NCI-H748 (cell line): ENCODE measurements around the gene DUSP15.
"Not testable (repeated sequence)": the region's sequence is repeated elsewhere in the genome, so short reads cannot be mapped to it uniquely, and the experiment has no call there.

Experiments used
- DNase-seq: peaks from one replicate; lab custom pipeline; 2025; ENCODE audit not compliant: unreplicated experiment; lab: John Stamatoyannopoulos, UW

DUSP15 gene

DNA sequence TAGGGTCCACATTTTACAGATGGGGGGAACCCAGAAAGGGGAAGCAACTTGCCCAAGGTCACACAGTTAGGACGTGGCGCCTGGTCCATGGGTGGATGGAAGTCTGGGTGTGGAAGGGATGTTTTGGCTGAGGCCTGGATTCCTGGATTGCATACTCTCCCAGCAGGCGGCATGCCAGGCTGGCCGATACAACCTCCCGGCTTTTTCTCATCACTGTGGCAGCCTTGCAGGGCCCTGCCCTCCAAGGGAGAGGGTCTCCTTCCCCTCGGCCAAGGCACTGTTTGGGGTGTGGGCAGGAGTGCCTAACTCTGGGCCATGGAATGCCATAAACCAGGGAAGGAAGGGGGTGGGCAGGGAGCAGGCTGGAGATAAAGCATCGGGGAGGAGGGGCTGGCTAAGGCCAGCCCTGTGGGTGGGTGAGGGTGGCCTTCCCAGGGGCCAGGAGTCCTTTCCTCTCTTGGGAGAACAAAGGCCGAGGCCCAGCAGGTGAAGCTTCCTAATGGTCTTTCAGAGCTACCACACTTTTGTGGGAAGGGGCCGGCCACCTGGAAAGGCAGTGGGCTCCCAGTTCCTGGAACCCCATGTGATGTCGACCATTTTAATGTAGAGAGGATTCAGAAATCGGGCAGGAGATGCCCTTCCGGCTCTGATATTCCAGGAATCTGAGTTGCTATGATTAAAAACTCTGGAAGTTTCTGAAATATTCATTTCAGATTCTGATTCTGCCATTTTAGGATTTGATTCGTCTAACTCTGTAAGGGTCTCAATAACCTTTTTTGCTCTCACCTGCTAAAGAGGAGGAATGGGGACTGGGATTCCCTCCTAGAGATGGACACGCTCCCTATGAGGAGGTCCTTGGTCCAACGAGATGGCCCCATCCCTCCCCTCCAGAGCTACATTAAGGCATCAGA lies 29.2 kb downstream of the DUSP15 start:
- DNase-seq: no peak

GRCh38 chr20:31839782-31840487 lies 30.4 kb downstream of the DUSP15 start:
- no peak for DNase-seq

- no peak for DNase-seq
Observed at GRCh38 chr20:31838646-31839292, 31.6 kb downstream of the DUSP15 start.

DNA sequence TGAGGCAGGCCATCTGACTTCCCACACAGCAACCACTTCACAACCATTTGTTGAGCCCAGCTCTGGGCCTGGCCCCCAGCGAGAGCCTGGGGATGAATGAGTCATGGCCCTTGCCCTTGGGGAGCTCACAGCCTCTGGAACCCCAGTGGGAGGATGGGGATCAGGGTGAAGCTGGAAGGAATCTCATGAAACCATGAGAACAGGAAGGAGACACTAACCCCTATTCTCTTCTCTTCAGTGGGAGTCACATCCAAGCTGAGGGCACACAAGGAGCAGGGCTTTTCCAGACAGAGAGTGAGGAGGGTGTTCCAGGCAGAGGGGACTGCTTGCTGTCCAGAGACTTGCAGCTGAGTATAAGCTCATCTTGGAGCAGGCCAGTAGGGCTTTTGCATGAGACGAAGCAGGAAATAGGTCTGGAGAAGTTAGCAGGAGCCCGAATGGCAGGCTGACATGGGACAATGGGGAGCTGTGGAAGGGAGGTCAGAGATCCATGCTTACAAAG lies 32.4 kb downstream of the DUSP15 start:
- DNase-seq: no peak

- DNase-seq: no peak
Observed at GRCh38 chr20:31836853-31837608, 33.3 kb downstream of the DUSP15 start.

DNA sequence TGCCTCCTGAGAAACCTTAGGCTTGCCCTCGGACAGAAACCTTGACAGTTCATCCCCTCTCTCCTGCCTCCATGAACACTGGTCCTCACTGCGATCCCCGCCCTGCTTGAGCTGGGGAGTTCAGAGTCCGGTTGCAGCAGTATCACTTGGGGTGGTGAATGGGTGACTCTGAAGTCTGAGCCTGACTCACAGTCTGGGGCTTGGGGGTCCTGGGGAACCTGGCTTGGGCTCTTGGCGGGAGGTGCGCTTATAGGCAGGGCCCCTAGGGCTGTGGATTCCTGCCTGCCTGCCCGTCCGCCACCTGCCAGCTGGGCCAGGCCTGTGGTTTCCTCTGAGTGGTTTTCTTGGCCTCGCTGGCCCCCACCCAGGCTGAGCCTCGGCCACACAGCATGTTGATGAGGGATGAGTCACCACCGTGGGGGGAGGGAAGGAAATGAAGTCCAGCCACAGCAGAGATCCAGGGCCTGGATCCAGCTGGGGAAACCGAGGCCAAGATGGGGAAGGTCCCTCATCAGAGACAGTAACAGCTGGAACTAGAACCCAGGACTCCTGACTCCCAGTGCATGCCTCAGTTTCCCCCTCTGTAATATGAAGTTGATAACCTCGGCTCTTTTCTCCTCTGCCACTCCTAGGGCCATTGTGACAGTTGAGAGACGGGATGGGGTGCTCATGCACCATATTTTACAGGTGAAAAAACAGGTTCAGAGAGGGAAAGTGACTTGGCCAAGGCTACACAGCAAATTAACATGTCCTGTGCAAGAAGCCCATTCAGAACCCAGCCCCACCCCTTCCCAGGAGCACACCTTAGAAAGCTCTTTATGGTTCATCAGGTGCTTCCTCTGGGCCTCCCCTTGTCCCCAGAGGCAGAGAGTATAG lies 34.1 kb downstream of the DUSP15 start:
- no peak for DNase-seq

GRCh38 chr20:31835554-31835953 lies 34.8 kb downstream of the DUSP15 start:
- DNase-seq: no peak

- no peak for DNase-seq
Observed at GRCh38 chr20:31833931-31834521, 36.3 kb downstream of the DUSP15 start.

DNA sequence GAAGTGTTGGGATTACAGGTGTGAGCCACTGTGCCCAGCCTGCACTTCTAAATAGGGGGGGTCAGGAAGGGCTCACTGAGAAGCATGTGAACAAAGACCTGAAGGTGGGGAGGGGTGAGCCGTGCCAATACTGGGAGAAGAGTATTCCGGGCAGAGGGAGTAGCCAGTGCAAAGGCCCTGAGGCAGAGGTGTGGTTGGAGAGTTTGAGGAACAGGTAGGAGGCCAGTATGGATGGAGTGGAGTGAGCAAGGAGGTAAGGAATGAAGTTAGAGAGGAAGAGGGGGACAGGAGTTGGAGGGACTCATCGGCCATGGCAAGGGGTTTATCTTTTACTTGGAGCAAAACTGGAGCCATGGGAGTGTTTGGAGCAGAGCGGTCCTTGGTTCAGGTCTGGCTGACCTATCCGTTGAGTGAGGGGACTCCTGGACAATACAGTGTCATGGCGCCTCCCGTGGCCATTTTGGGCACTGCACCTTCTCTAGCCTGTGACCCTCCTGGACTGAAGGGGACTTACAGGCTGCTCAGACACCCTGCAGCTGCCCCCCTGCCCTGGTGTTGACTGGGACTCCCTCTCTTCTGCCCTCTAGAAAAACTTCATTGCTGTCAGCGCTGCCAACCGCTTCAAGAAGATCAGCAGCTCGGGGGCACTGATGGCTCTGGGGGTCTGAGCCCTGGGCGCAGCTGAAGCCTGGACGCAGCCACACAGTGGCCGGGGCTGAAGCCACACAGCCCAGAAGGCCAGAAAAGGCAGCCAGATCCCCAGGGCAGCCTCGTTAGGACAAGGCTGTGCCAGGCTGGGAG lies 37.0 kb downstream of the DUSP15 start:
- peak; percentile 41 for DNase-seq

GRCh38 chr20:31831771-31832306 lies 38.5 kb downstream of the DUSP15 start:
- DNase-seq: no peak

DNA sequence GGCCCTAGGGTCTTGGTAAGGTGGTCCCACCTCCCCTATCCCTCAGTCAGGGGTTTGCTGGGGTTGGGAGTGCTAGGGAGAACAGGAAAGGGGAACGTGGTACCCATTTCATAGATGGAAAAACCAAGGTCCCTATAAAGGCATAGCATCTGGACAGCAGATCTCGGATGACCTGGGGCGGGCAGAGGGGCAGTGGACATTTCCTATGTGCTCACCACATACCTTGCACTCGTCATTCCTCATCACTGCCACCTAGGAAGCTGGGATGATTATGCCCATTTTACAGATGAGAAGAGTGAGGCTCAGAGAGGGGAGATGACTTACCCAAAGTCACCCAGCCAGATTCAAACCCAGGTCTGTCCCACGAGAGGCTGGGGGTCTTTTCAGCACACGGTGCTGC lies 39.1 kb downstream of the DUSP15 start:
- DNase-seq: no peak

GRCh38 chr20:31830406-31830981 lies 39.8 kb downstream of the DUSP15 start:
- DNase-seq: no peak

DNA sequence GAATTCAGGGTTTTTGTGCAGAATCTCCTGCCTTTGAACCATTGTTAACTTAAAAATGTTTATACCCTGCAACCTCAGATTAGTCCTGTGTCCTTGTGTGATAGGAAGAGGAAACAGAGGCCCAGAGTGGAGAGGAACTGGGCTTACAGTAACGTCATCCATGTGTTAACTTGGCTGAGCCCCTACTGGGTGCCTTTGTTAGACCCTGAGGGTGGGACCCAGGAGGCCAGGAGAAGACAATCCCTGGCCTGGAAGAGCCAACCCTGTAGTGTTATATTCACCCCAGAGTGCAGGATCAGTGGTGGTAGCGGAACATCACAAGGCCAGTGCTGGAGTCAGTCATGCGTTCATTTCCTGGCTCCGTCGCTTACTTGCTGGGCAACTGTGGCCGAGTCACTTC lies 40.6 kb downstream of the DUSP15 start:
- DNase-seq: no peak

DNA sequence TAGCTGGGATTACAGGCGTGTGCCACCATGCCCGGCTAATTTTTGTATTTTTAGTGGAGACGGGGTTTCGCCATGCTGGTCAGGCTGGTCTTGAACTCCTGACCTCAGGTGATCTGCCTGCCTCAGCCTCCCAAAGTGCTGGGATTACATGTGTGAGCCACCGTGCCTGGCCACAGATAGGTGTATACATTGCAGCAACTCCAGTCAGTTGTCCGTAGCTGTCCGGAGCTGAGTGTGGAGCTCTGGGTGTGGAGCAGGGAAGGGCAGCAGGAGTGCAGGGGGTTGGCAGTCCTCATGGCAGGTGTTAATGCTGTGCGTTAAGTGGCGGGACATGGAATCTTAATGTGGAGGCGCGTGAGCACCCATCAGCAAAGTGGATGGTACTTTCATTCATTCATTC lies 42.3 kb downstream of the DUSP15 start:
- not testable (repeated sequence) for DNase-seq

- DNase-seq: no peak
Observed at GRCh38 chr20:31827059-31827458, 43.3 kb downstream of the DUSP15 start.

- DNase-seq: no peak
Observed at GRCh38 chr20:31826074-31826473, 44.3 kb downstream of the DUSP15 start.

- DNase-seq: no peak
Observed at GRCh38 chr20:31824554-31825313, 45.6 kb downstream of the DUSP15 start.
